Stimulated activated CD8-positive, alpha-beta memory T cell treated with anti-CD3 and anti-CD28 coated beads, Interleukin-7, amount 100 ng/mL, for 48 hours (primary cell): Measurements from ENCODE around the gene CNPY4.
A peak's percentile ranks its signal among the peaks of the same experiment; 100 is the strongest.

ENCODE experiments used
- DNase-seq, 2 donors: peaks; one replicate each; pipeline ENCODE4 v3.0.0-alpha.2; 2020; ENCODE audit warnings: low read depth in 1 of 2; ENCODE audit errors: extremely low read depth in 1 of 2

The CNPY4 gene

GRCh38 chr7:100119072-100119969 is at the start of gene CNPY4, which contains the start of gene TAF6:
TSS of gene CNPY4 (plus strand) at chr7:100119634. CDS start at chr7:100119745, 111 bp downstream.
TSS of gene TAF6 (minus strand) at chr7:100119358. CDS start at chr7:100114209, 5,149 bp downstream.
- DNase-seq = peak; percentile 86 to 94

GRCh38 chr7:100069991-100070390 is 49.4 kb upstream of the CNPY4 start:
- no peak for DNase-seq

- DNase-seq = no peak
Measured at GRCh38 chr7:100071018-100071723, 48.3 kb upstream of the CNPY4 start.

GRCh38 chr7:100072462-100072861 is 47.0 kb upstream of the CNPY4 start:
- DNase-seq = no peak

- no peak for DNase-seq
Measured at GRCh38 chr7:100074841-100075240, 44.6 kb upstream of the CNPY4 start.

- DNase-seq = no peak
Measured at GRCh38 chr7:100075418-100075817, 44.0 kb upstream of the CNPY4 start.

GRCh38 chr7:100077205-100077604 is 42.2 kb upstream of the CNPY4 start:
- DNase-seq = no peak

GRCh38 chr7:100079024-100079560 is 40.3 kb upstream of the CNPY4 start:
- no peak for DNase-seq

- no peak for DNase-seq
Measured at GRCh38 chr7:100080907-100081534, 38.4 kb upstream of the CNPY4 start.

- DNase-seq = peak; percentile 98
Measured at GRCh38 chr7:100081535-100082102, 37.8 kb upstream of the CNPY4 start, which contains the start of gene ZNF3. TSS of gene ZNF3 (minus strand) at chr7:100081723. CDS start at chr7:100077357, 4,366 bp downstream.

- DNase-seq = no peak
Measured at GRCh38 chr7:100082978-100083377, 36.5 kb upstream of the CNPY4 start.

GRCh38 chr7:100085515-100085914 is 33.9 kb upstream of the CNPY4 start:
- DNase-seq = no peak

GRCh38 chr7:100087055-100087750 is 32.2 kb upstream of the CNPY4 start:
- DNase-seq = no peak

GRCh38 chr7:100088095-100088620 is 31.3 kb upstream of the CNPY4 start:
- no peak for DNase-seq

- peak; percentile 64 to 72 for DNase-seq
Measured at GRCh38 chr7:100088621-100089457, 30.6 kb upstream of the CNPY4 start, which contains the start of gene COPS6. TSS of gene COPS6 (plus strand) at chr7:100088969. CDS start at chr7:100088991, 22 bp downstream.

GRCh38 chr7:100089458-100090196 is 29.8 kb upstream of the CNPY4 start:
- no peak for DNase-seq

- no peak for DNase-seq
Measured at GRCh38 chr7:100090527-100091410, 28.7 kb upstream of the CNPY4 start.
